Measurements from ENCODE around the gene CCDC83. TPM values are rescaled to one million over a fixed set of nuclear protein-coding genes. Genes with fewer than 3 reads are reported as not detected.

Gene CCDC83
- total and polyA plus RNA-seq, 9 of the 15 experiments (the other 6 are each of a cell fraction or from before 2014, with no cell fraction given): not detected

- TF ChIP-seq CHD7 (IDR thresholded peaks at IDR 0.05; ENCODE audit: low read depth, low read length): no peak
- no peak for TF ChIP-seq GTF3C2 (IDR thresholded peaks at IDR 0.05; ENCODE audit: borderline replicate concordance, extremely low read depth, insufficient read length)
- TF ChIP-seq BRCA1 (IDR thresholded peaks at IDR 0.05): no peak
- TF ChIP-seq BRCA1 (CRISPR knock-in tag; IDR thresholded peaks at IDR 0.05): no peak
- peak; percentile 72; the same call in 1 of the 2 replicates for TF ChIP-seq JUN (IDR thresholded peaks at IDR 0.05; ENCODE audit: borderline replicate concordance, low read depth, low read length)
- no peak for TF ChIP-seq JUN (CRISPR knock-in tag; IDR thresholded peaks at IDR 0.05; ENCODE audit: borderline replicate concordance)
- TF ChIP-seq ZNF551 (CRISPR knock-in tag; IDR thresholded peaks at IDR 0.05): no peak
- no peak for TF ChIP-seq RB1 (IDR thresholded peaks at IDR 0.05; ENCODE audit: low read depth)
- TF ChIP-seq CREM (IDR thresholded peaks at IDR 0.05; ENCODE audit: low read depth): no peak
- no peak for TF ChIP-seq CTCF (IDR thresholded peaks at IDR 0.05 in 2 of 3, conservative IDR thresholded peaks at IDR 0.05 in 1 of 3; ENCODE audit: insufficient read depth in 2 of 3, low read depth in 1 of 3, low read length in 3 of 3)
Measured at GRCh38 chr11:85844439-85845123, 10.6 kb upstream of the CCDC83 start (continued).

Data from K562 (cell line).